Esophagus squamous epithelium (tissue), 4 donors: ENCODE data around the gene WSCD2.

ENCODE experiments used
- CTCF ChIP-seq, 6 experiments: fragments of 450-650 bp in 4 of 6; fragments of 200-600 bp in 2 of 6; sonication (generic) in 2 of 6; IDR thresholded peaks; one replicate each; pipeline ENCODE4 v1.5.1; 2016 to 2019; ENCODE audit warnings: antibody characterized with exemption in 6 of 6, mild to moderate bottlenecking in 4 of 6, moderate library complexity in 4 of 6
- POLR2A ChIP-seq, 4 donors: fragments of 450-650 bp; IDR thresholded peaks; one replicate each; pipeline ENCODE4 v1.6.1; 2017; ENCODE audit warnings: antibody characterized with exemption in 4 of 4, mild to moderate bottlenecking in 4 of 4, moderate library complexity in 3 of 4

DNA sequence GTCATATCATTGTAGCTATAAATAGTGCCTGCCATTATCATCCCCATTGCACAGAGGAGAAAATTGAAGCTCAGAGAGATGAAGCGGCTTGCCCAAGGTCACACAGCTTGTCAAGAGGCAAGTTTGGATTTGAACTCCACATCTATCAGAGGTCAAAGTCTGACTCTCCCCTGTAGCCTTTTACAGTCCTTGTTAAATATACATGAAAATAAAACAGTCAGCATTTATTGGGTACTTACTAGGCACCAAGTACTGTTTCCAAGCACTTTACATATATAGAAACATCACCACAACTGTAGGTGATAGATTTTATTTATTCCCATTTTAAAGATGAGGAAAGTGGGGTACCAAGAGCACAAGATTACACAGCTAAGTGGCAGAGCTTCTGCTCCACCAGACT, 67.2 kb downstream of the WSCD2 start:
- TF ChIP-seq CTCF (IDR thresholded peaks at IDR 0.05) (no peak), POLR2A (IDR thresholded peaks at IDR 0.05) (no peak)
